Activated CD8-positive, alpha-beta memory T cell treated with anti-CD3 and anti-CD28 coated beads for 1 hour (primary cell): ENCODE data around the gene BRSK2.
A peak's percentile ranks its signal among the peaks of the same experiment; 100 is the strongest.

ENCODE experiments used
- DNase-seq, 2 donors: peaks; one replicate each; pipeline ENCODE4 v3.0.0-alpha.2; 2020; ENCODE audit warnings: low read depth in 1 of 2; ENCODE audit errors: extremely low read depth in 1 of 2

The BRSK2 gene

DNA sequence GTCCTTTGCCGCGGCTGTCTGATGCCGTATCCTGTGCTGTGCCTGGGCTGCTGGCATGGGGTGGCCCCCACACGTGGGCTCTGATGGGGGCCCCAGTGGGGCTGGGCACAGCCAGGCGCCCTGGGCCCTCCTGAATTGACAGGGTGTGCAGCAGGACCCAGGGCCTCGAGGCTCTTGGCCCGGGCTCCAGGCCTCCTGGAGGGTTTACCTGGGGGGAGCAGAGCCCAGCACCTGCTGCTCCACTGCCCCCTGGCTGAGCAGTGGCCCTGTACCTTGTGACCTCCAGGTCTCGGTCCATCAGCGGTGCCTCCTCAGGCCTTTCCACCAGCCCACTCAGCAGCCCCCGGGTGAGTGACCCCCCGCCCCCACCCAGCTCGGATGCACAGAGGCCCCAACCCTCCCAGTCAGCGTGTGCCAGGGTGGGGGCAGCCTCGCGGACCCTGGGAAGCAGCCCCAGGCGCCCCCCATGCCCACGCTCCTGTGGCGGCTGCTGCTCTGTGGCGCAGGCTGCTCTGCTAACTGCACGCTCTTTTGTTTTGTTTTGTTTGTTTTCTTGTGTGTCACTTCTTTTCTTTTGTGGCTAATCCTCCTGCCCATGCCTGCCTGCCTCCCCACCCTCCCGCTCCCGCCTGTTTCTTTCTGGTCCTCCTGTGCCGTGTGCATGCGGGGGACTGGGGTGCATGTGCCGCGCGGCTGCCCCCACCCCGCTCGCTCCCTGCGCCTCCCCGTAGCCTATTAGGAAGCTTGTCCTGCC, 59.9 kb downstream of the BRSK2 start:
- no peak for DNase-seq

DNA sequence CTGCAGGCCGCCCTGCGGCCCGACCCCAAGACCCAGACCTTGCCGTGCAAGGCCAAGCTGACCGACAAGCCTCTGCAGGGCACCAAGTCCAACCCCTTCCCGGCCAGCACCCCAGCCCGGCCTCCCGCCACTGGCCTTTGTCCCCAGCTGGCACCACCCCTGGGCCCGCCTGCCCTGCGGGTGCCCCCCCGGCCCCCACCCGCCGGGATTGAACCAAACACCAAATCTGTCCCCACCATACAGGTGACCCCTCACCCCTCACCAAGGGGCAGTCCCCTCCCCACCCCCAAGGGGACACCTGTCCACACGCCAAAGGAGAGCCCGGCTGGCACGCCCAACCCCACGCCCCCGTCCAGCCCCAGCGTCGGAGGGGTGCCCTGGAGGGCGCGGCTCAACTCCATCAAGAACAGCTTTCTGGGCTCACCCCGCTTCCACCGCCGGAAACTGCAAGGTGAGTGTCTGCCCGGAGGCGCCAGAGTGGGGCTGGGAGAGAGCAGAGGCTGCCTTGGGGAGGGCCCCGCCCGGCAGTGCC, 60.7 kb downstream of the BRSK2 start:
- DNase-seq, result no peak

DNA sequence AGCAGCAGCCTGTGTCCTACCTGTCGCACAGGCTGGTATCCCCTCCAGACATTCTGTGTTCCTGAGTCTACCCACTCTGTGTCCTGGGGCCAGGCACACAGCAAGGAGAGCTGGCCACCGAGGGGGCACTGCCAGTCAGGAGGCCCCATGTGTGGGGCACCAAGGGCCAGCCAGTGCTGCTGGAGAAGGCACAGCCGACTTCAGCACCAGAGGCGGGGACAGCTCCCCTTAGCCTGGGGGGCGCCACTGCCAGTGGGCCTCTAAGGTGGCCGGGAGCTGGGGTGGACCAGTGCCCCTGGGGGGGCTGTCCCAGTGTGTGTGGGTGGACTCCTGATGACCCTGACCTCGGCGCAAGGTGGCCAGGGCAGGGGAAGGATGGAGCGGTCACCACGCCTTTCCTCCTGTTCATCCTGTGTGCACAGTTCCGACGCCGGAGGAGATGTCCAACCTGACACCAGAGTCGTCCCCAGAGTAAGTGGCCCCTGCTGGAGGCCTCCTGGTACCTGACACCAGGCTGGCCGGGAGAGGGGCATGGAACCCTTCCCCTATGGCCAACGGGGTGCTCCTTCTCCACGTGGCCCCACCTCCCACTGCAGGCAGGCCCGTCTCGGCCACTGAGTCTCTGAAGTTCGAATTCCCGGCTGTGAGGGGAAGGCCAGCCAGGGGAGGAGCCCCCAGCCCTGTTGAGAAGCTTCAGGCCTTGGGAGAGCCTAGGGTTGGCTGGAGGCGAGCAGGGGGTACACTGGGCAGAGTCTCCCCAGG, 61.4 kb downstream of the BRSK2 start:
- DNase-seq, result no peak

DNA sequence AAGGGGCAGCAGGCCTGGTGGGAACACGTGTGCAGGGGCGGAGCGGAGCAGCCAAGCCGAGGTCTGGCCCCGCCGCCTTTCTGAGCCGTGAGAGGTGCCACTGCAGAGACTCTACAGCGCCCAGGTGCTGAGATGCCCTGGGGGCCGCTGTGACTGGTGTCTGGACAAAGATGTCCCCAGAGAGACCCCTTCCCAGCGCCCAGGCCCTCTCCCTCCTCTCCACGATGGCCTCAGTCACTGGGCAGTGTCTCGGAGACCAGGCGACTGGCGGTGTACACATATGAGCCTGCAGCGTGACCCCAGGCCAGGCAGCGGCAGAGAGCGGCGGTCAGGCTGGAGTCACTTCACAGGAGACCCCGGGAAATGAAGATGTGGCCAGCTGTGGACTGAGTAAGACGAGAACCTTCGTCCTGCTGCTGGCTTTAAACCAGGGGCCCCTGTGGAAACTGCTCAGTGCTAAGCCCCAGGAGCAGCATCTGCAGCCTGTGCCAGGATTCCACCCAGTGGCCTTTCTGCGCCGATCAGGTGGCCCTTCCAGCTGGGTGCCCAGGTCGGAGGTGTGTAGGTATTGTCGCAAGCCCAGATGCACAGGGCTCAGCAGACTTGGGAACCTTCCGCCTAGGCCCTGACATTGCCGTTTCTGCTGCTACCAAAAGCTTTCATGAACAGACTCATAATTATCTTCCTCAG, 62.2 kb downstream of the BRSK2 start:
- no peak for DNase-seq

DNA sequence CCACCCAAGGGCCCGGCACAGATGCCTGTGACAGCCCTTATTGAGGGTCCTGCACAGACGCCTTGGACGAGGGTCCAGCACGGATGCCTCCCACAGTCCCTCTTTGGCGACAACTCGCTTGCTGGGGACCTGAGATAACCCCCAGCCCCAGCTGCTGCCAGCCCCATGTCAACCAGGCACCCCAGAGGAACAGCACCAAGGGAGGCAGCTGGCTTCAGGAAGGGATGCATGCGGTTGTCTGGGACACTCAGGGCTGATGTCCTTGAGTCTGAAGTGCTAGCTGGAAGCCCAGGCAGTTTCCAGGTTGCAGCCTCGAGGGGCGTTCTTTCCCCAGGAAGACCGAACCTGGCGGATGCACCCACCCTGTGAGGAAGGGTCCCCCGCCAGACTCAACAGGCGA, 63.0 kb downstream of the BRSK2 start:
- no peak for DNase-seq

DNA sequence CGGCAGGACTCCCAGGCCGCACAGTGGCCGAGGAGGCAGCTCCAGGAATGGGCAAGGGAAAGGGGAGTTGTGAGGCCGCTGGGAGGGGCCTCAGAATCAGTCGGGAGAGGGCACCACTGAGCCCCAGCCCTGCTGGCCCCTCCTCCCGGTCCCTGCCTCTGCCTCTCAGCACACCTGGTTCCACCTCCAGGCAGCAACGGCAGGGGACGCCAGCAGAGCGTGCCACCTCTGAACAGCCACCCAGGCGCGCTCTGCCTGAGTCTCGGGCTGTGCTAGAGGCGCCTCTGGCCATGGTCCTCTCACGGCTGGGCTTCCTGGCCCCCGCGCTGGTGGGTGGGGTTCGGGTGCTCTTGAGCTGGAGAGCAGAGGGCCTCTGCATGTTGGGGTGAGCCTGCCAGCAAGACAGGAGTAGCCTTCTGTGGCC, 63.9 kb downstream of the BRSK2 start:
- DNase-seq, result peak in 1 of 2 donors; percentile 6

DNA sequence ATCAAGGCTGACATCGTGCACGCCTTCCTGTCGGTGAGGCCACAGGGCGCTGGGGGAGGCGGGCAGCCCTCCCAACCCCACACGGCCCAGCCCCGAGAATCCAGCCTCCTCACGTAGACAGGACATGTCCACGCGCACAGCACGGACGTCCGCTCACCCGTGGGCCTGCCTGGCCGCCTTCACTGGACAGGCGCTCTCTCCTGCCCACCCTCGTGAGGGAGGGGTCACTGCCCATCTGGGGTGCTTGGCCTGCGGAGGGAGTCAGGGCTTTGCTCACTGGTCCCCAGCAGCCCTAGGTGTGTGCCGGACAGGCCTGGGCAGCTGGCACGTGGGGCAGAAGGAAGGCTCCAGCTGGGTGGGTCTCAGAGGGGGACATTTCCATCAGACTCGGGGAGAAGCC, 64.8 kb downstream of the BRSK2 start:
- DNase-seq, result no peak

DNA sequence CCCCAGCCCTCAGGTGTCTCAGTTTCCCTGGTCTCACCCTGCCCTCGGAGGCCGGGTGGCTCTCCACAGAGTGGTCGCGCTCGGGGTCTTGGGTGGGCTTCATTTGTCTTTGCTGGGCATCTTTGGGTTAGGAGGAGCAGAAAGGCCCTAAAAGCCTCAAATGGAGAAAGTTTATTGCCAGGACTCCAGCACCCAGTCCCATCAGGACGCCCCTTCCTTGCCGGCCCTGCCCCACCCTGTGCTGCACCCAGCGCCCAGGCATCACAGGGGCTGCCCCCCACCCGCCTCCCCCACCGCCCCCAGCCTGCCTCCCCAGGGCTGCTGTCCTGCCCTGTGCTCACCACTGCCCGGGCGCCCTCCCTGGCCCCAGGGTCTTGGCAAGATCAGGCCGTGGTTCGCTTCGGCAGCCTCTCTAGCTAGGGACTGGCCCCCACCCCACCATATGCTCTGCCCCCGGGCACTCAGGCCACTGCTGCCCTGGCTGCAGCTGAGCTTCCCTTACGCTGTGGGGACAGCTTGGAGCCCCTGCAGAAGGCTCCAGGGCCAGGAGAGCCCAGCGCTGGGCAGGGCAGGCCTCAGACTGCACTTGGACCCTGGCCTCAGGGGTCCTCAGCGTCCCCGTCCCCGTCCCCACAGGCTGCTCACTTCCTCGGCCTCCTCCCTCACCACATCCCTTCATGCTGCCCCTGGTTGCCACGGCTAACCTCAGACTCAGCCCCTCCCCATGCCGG, 65.5 kb downstream of the BRSK2 start:
- DNase-seq, result no peak

DNA sequence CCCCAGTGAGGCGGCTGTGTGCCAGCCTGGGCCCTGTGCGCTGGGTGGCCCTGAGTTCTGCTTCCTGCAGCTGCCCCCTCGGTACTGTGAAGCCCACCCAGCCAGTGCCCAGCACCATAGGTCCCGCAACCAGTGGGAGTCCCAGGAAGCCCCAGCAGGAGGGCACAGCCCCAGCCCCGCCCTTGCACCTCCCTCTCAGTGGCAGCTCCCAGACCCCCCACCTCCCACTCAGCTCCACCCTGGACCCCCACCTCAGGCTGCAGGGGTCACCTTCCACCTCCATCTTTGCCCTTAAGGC, 66.0 kb downstream of the BRSK2 start:
- DNase-seq, result no peak

DNA sequence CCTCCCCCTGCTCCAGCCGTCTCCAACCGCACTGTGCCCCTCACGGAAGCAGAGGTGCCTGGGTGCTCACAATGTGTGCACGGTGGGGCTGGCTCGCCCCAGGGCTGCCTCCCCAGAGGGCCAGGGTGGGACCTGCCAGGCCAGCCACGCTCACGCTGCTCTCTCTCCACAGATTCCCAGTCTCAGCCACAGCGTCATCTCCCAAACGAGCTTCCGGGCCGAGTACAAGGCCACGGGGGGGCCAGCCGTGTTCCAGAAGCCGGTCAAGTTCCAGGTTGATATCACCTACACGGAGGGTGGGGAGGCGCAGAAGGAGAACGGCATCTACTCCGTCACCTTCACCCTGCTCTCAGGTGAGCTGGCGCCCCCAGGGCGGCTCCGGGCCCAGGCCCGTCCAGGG, 66.4 kb downstream of the BRSK2 start:
- no peak for DNase-seq

DNA sequence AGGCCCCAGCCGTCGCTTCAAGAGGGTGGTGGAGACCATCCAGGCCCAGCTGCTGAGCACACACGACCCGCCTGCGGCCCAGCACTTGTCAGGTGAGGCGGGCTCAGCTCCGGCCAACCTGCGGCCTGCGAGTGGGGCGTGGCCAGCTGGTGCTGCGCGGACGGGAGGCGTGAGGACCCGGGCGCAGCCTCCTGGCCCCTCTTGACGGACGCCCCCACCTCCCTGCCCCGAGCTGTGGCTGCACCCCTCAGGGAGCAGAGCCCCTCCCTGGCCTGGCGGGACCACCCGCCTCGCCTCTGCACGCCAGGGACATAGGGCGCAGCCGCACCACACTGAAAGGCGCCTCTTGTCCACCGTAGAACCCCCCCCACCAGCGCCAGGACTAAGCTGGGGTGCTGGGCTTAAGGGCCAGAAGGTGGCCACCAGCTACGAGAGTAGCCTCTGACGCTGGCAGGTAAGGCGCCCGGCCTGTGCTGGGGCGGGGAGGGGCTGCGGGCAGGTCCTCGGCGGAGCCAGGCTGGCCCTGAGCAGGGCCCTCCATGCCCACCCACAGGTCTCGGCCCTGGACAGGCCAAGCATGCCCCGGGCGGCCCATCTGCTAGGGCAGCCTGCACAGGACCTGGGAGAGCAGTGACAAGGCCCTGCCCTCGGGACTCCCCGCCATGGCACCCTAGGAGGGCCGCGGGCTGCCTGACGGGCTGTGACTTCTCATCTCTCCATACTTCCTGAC, 67.0 kb downstream of the BRSK2 start:
- DNase-seq, result no peak

DNA sequence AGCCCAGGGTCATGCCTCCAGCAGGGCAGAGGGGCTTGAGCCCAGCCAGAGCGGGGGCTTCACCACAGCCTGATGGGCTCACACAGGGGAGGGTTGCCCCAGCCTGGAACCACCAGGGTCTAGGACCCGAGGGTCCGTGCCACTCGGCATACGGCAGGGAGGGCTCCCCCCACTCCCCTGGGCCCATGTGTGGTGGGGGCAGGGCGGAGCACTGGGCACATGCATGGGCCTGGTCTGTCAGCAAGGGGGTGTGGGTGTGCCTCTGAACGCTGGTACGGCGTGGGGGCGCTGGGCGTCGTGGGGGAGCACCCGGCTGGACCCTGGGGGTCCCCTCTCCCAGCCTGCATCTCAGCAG, 67.6 kb downstream of the BRSK2 start:
- DNase-seq, result no peak

DNA sequence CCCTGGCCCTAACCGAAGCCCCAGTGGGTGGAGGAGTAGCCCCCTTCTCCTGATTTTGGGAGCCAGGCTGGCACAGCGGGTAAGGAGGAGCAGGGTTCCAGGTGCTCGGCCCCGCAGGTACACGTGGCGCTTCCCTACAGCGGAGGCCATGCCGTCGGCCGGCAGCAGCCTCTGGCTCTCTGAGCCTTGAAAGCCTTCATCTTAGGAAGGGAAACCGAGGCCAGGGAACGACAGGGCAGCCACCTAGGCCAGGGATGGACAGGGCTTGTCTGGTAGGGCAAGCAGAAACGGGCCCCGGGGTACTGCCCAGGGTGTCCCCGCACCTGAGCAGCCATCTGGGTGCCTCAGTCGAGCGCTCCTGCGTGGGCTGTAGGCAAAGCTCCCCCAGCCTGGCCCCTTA, 68.1 kb downstream of the BRSK2 start:
- DNase-seq, result no peak

DNA sequence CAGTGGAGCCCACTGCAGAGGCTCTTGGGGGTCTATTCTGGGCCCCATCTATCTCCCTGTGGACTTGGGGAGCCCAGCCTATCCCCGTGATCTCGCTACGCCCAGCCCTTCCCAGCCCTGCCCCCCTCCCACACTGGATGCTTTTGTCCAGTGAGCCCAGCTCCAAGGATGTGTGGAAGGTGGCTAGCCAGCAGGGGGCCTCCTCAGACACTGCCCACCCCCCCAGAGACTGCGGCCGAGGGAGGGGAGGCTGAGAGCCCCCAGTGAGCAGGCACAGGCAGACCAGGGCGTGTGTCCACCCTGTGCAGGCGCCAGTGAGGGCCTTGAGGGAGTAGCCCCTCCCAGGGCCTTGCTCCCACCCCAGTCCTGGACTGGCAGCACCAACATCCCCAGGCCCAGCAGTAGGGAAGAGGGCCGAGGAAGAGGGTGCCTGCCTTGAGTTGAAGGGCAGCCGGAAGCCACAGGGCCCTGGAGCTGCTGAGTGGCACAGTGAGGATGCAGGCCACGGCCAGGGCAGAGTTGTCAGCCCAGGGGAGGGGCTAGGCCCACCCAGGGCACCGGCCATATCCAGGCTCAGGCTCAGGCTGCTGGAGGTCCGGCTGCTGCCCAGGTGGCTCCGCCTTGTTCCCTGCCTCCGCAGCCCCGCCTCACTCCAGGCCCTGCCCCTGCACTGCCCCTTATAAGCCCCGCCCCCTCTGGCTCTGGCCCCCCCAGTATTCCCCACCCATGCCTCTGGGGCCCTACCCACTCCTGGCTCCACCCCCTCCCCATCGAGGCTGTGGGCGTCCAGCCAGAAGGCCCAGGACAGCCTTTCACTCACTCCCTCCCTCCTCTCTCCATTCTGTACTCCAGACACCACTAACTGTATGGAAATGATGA, 68.8 kb downstream of the BRSK2 start:
- DNase-seq, result no peak

DNA sequence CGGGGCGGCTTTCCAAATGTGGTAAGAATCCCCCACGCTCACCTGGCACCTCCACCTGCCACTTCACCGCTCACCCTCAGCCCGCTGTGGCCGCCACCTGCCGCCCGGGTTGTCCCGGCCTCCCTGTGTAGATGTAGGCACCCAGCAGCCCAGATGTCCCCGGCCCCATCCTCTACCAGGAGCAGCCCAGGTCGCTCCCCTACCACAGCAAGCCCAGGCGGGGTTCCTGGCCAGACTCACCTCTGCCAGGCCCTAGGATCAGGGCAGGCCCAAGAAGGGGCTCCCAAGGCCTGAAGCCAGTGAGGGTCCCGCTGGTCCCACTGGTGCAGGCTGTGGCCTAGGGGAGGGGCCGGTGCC, 69.5 kb downstream of the BRSK2 start:
- no peak for DNase-seq

DNA sequence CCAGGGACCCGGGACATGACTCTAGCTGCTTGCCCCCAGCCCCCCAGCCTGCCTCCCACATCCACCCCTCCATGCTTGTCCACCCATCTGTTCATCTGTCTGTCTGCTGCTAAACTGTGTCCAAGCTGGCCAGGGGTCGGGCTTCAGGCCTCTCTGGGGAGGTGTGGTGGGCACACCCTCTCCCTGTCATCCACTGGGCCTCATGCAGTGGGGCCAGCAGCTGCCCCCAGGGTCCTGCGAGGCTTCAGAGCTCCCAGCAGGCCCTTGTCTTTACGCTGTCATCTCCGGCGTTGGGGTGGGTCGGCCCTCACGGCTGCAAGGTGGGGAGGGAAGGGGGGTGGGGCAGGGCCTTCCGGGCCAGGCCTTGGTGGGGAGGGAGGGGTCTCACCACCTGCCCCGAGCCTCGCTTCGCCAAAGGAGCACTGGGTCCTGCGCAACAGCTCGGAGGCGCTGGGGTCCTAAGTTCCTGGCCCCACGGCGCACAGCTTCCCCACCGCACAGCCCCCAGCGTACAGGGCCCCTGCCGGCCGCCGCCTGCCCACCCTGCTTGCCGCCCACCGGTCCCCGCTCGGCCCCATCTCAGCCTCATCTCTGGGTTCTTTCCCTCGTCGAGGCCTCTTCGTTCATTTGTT, 70.1 kb downstream of the BRSK2 start:
- no peak for DNase-seq

DNA sequence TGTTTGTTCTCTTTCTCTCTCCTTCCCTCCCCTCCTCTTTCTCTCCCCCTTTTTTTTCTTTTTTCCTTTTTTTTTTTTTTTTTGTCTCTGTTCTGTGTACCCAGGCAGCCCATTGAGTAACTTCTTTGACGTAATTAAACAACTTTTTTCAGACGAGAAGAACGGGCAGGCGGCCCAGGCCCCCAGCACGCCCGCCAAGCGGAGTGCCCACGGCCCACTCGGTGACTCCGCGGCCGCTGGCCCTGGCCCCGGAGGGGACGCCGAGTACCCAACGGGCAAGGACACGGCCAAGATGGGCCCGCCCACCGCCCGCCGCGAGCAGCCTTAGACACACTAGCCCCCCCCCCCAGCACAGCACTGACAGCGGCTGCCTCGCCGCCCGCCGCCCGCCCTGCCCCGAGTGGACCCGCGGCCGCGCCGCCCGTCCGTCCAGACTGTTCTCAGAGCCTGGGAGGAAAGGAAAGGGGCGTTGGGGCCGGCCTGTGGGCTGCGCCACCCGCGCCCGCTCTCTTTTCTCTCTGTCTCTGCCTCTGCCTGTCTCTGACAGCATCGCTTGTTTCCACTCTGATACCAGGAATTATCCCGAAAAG, 70.8 kb downstream of the BRSK2 start:
- no peak for DNase-seq

DNA sequence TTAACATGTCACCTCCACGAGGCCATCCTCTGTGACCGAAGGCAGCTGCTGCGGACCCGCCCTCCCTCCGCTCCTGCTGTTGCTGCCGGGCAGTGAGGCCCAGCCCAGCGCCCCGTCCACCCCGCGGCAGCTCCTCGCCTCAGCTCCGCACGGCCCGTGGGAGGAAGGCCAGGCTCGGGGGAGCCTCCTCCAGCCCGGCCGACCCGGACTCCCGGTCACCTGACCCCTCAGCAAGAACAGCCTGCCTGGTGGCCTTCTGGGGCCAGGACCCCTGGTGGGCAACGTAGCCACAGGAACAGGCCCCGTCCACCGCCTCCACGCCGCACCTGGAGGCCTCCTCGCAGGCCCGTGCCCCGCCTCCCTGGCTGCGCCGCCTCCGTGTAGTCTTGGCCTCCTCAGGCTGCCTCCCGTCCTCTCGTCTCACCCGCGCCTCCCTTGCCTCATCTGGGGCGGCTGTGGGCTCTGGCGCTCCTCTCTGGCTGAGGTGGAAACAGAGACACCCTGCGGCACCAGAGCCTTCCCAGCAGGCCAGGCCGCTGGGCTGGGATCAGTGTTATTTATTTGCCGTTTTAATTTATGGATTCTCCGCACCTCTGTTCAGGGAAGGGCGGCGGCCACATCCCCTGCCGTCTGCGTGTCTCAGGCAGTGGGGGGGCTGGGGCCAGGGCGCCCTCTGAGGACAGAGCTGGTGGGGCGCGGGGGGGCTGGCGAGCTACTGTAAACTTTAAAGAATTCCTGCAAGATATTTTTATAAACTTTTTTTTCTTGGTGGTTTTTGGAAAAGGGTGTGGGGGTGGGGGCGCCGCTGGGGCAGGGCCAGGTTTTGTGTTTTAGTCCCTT, 71.5 kb downstream of the BRSK2 start:
- DNase-seq, result no peak
